H9 (cell line): ENCODE results near the gene WNT6. TPM values are rescaled to one million over a fixed set of nuclear protein-coding genes. Genes with fewer than 3 reads are reported as not detected.
A peak's percentile ranks its signal among the peaks of the same experiment; 100 is the strongest.

Source experiments
- DNase-seq: peaks from one replicate; pipeline ENCODE4 v3.0.0-alpha.2; 2017
- H2AFZ ChIP-seq: one replicate; pipeline ENCODE4 v1.6.1; 2013; ENCODE audit warnings: mild to moderate bottlenecking, low read length, control low read depth, moderate library complexity
- H2AK5ac ChIP-seq: 2 replicates; pipeline ENCODE4 v1.6.1; 2013; ENCODE audit warnings: low read length, control low read depth, mixed read lengths; ENCODE audit not compliant: insufficient read length
- H2BK120ac ChIP-seq: one replicate; pipeline ENCODE4 v1.6.1; 2013; ENCODE audit warnings: low read depth, mild to moderate bottlenecking, low read length, control low read depth, inconsistent platforms; ENCODE audit not compliant: poor library complexity, severe bottlenecking
- H2BK12ac ChIP-seq: 2 replicates; pipeline ENCODE4 v1.6.1; 2013; ENCODE audit warnings: low read length, control low read depth, mixed read lengths, low read depth; ENCODE audit not compliant: insufficient read length
- H2BK15ac ChIP-seq: 2 replicates; pipeline ENCODE4 v1.6.1; 2013; ENCODE audit warnings: low read depth, low read length, control low read depth
- H2BK20ac ChIP-seq: one replicate; pipeline ENCODE4 v1.6.1; 2013; ENCODE audit warnings: low read depth, mild to moderate bottlenecking, low read length, control low read depth, inconsistent platforms; ENCODE audit not compliant: poor library complexity, severe bottlenecking
- H2BK5ac ChIP-seq: 2 replicates; pipeline ENCODE4 v1.6.1; 2013; ENCODE audit warnings: low read length, control low read depth, mixed read lengths; ENCODE audit not compliant: insufficient read length
- H3K14ac ChIP-seq: 2 replicates; pipeline ENCODE4 v1.6.1; 2013; ENCODE audit warnings: low read length, control low read depth; ENCODE audit not compliant: insufficient read depth
- H3K18ac ChIP-seq: 2 replicates; pipeline ENCODE4 v1.6.1; 2013; ENCODE audit warnings: low read depth, mild to moderate bottlenecking, mixed read lengths, low read length, control low read depth; ENCODE audit not compliant: insufficient read length
- H3K23ac ChIP-seq: 2 replicates; pipeline ENCODE4 v1.6.1; 2013; ENCODE audit warnings: low read length, control low read depth, mixed read lengths, low read depth; ENCODE audit not compliant: insufficient read length
- H3K23me2 ChIP-seq: 2 replicates; pipeline ENCODE4 v1.6.1; 2013; ENCODE audit warnings: low read depth, mild to moderate bottlenecking, mixed read lengths, low read length, control low read depth; ENCODE audit not compliant: insufficient read length, poor library complexity, severe bottlenecking
- H3K27ac ChIP-seq: 2 replicates; pipeline ENCODE4 v1.5.1; 2013; ENCODE audit warnings: low read length, control low read depth, mixed read lengths, low read depth; ENCODE audit not compliant: insufficient read length
- H3K27me3 ChIP-seq: 2 replicates; pipeline ENCODE4 v1.6.1; 2013; ENCODE audit warnings: low read length, control low read depth, inconsistent platforms; ENCODE audit not compliant: insufficient read depth
- H3K4ac ChIP-seq: 2 replicates; pipeline ENCODE4 v1.6.1; 2013; ENCODE audit warnings: low read depth, mild to moderate bottlenecking, control low read depth, inconsistent platforms, low read length, moderate library complexity
- H3K4me1 ChIP-seq: 2 replicates; pipeline ENCODE4 v1.6.1; 2013; ENCODE audit warnings: low read length, control low read depth, inconsistent platforms; ENCODE audit not compliant: insufficient read depth
- H3K4me2 ChIP-seq: 2 replicates; pipeline ENCODE4 v1.6.1; 2013; ENCODE audit warnings: low read length, control low read depth, mixed read lengths; ENCODE audit not compliant: insufficient read length, insufficient read depth
- H3K56ac ChIP-seq: 2 replicates; pipeline ENCODE4 v1.6.1; 2013; ENCODE audit warnings: low read depth, mild to moderate bottlenecking, mixed read lengths, low read length, control low read depth; ENCODE audit not compliant: insufficient read length
- H3K79me1 ChIP-seq: 2 replicates; pipeline ENCODE4 v1.6.1; 2013; ENCODE audit warnings: low read depth, mild to moderate bottlenecking, moderate library complexity, low read length, control low read depth, inconsistent platforms; ENCODE audit not compliant: insufficient read depth, poor library complexity, severe bottlenecking
- H3K79me2 ChIP-seq: 2 replicates; pipeline ENCODE4 v1.6.1; 2013; ENCODE audit warnings: low read length, control low read depth, inconsistent platforms; ENCODE audit not compliant: insufficient read depth
- H3K9ac ChIP-seq: 2 replicates; pipeline ENCODE4 v1.6.1; 2013; ENCODE audit warnings: low read length, control low read depth, mixed read lengths; ENCODE audit not compliant: insufficient read length; ENCODE audit errors: extremely low read depth
- H3K9me3 ChIP-seq: one replicate; pipeline ENCODE4 v1.6.1; 2013; ENCODE audit warnings: low read depth, low read length, inconsistent platforms; ENCODE audit not compliant: control insufficient read depth
- H3T11ph ChIP-seq: one replicate; pipeline ENCODE4 v1.6.1; 2013; ENCODE audit warnings: mild to moderate bottlenecking, low read length, control low read depth, inconsistent platforms
- H4K20me1 ChIP-seq: one replicate; pipeline ENCODE4 v1.6.1; 2013; ENCODE audit not compliant: control insufficient read depth, insufficient read length, insufficient read depth
- H4K5ac ChIP-seq: 2 replicates; pipeline ENCODE4 v1.6.1; 2013; ENCODE audit warnings: low read depth, mild to moderate bottlenecking, mixed read lengths, low read length, control low read depth; ENCODE audit not compliant: insufficient read length
- H4K8ac ChIP-seq: replicated peaks from 2 replicates; pipeline ENCODE4 v1.6.1; 2013; ENCODE audit warnings: low read length, control low read depth, mixed read lengths, low read depth; ENCODE audit not compliant: insufficient read length
- H4K91ac ChIP-seq: 2 replicates; pipeline ENCODE4 v1.6.1; 2013; ENCODE audit warnings: low read depth, mild to moderate bottlenecking, moderate library complexity, mixed read lengths, low read length, control low read depth; ENCODE audit not compliant: insufficient read length
- H3K27ac Mint-ChIP-seq, 3 experiments: 2 replicates in 2 of 3; 3 replicates in 1 of 3; pipeline ENCODE4 v1.8.0; 2020 to 2021; ENCODE audit warnings: mixed read lengths in 3 of 3, mild to moderate bottlenecking in 1 of 3, moderate library complexity in 1 of 3
- H3K27me3 Mint-ChIP-seq: 2 replicates; pipeline ENCODE4 v1.8.0; 2021; ENCODE audit warnings: low read depth, mild to moderate bottlenecking, moderate library complexity, mixed read lengths
- H3K36me3 Mint-ChIP-seq, 3 experiments: 2 replicates in 2 of 3; 3 replicates in 1 of 3; pipeline ENCODE4 v1.8.0; 2020 to 2021; ENCODE audit warnings: low read depth in 3 of 3, mixed read lengths in 3 of 3; ENCODE audit not compliant: insufficient read depth in 1 of 3
- H3K4me1 Mint-ChIP-seq, 2 experiments: 2 replicates each; pipeline ENCODE4 v1.8.0; 2020; ENCODE audit warnings: mixed read lengths in 2 of 2
- H3K4me3 Mint-ChIP-seq, 2 experiments: 2 replicates in 1 of 2; 3 replicates in 1 of 2; pipeline ENCODE4 v1.8.0; 2020 to 2021; ENCODE audit warnings: mild to moderate bottlenecking in 2 of 2, mixed read lengths in 2 of 2, moderate library complexity in 1 of 2
- H3K9me3 Mint-ChIP-seq, 2 experiments: 2 replicates in 1 of 2; 3 replicates in 1 of 2; pipeline ENCODE4 v1.8.0; 2020; ENCODE audit warnings: mild to moderate bottlenecking in 2 of 2, mixed read lengths in 2 of 2, moderate library complexity in 1 of 2
- WGBS: extraction: QIAGEN DNeasy Blood & Tissue Kit; methylation state at CpG from one replicate; pipeline ENCODE4 v1.1.7; 2013; ENCODE audit warnings: missing lambda C conversion rate, low lambda C conversion rate, mixed read lengths; ENCODE audit not compliant: insufficient read length; ENCODE audit errors: extremely low coverage; 5-methylcytosine and 5-hydroxymethylcytosine counted together
- total RNA-seq: library from RNA; stranded (reverse); gene quantifications from 2 replicates; pipeline ENCODE4 v1.2.1, GENCODE V29; 2021
- TF ChIP-seq, protein P1 (sequence below): fragments of 200-600 bp; sonication (generic); conservative IDR thresholded peaks from 3 replicates; pipeline ENCODE4 v1.8.0; 2021; ENCODE audit warnings: antibody characterized with exemption, mild to moderate bottlenecking

WNT6 gene
- total RNA-seq, 1 experiment from 2014 or later = not detected

GRCh38 chr2:218895759-218896500 lies 36.3 kb downstream of the WNT6 start:
- Histone ChIP-seq H3K79me2 (no peaks in the 10 kb centered on the region), H2BK120ac (no peak overlapping the region), H3K23me2 (peaks cover 5% of the 10 kb centered on the region), H3K4me2 (no peak overlapping the region), H3K56ac (no peak overlapping the region), H3T11ph (no peak overlapping the region), H3K4me1 (peaks cover 3% of the 10 kb centered on the region; the same call in 1 of the 2 replicates), H3K14ac (no peak overlapping the region), H4K20me1 (no peaks in the 10 kb centered on the region), H2BK5ac (no peak overlapping the region), H2BK12ac (no peak overlapping the region), H3K23ac (no peak overlapping the region), H2AK5ac (no peak overlapping the region), H3K79me1 (no peaks in the 10 kb centered on the region), H4K91ac (no peak overlapping the region), H3K27ac (no peak overlapping the region), H3K18ac (no peak overlapping the region), H3K4ac (no peak overlapping the region), H4K8ac (no peak overlapping the region), H3K9ac (no peak overlapping the region), H2BK15ac (no peak overlapping the region), H4K5ac (no peak overlapping the region), H3K27me3 (peaks cover 91% of the 10 kb centered on the region), H2AFZ (no peak overlapping the region), H2BK20ac (no peak overlapping the region), H3K9me3 (no peaks in the 10 kb centered on the region)
- no CpG with 5 or more reads among the region's 8 CpGs for WGBS
- TF ChIP-seq, protein P1, sequence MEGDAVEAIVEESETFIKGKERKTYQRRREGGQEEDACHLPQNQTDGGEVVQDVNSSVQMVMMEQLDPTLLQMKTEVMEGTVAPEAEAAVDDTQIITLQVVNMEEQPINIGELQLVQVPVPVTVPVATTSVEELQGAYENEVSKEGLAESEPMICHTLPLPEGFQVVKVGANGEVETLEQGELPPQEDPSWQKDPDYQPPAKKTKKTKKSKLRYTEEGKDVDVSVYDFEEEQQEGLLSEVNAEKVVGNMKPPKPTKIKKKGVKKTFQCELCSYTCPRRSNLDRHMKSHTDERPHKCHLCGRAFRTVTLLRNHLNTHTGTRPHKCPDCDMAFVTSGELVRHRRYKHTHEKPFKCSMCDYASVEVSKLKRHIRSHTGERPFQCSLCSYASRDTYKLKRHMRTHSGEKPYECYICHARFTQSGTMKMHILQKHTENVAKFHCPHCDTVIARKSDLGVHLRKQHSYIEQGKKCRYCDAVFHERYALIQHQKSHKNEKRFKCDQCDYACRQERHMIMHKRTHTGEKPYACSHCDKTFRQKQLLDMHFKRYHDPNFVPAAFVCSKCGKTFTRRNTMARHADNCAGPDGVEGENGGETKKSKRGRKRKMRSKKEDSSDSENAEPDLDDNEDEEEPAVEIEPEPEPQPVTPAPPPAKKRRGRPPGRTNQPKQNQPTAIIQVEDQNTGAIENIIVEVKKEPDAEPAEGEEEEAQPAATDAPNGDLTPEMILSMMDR = no peak
- peaks cover 0 to 2% of the 10 kb centered on the region in 2 experiments; a peak in 3 of 5 replicates for H3K9me3 Mint-ChIP-seq
- peaks cover 98% of the 10 kb centered on the region for H3K27me3 Mint-ChIP-seq
- no peaks in the 10 kb centered on the region; a peak in 1 of 7 replicates for H3K36me3 Mint-ChIP-seq
- peaks cover 19 to 41% of the 10 kb centered on the region in 2 experiments for H3K4me1 Mint-ChIP-seq
- DNase-seq = peak; percentile 30
- no peak overlapping the region for H3K4me3 Mint-ChIP-seq
- H3K27ac Mint-ChIP-seq = no peak overlapping the region
